SIG-M5 (cell line): ENCODE measurements around the gene FBN1.

ENCODE experiments used
- DNase-seq: peaks from one replicate; lab custom pipeline; 2025; lab: John Stamatoyannopoulos, UW

The FBN1 gene

DNA sequence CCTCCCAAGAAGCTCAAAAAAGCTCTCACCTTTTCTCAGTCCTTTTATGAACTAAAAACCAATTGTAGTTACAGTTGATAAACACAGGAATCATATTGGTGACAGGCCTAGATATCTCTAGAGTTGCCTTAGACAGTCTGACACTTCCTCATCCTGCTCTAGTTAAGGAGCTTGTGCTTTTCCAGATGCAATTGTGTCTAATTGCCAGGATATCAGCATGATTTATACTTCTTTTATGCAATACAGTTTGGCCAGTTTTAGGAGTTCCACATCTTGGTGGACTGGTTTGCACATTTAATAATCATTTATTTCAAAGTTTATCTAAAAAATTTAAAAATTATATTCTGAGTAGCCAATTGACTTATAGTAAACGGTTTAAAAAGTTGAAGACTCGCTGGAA, 218.6 kb downstream of the FBN1 start:
- DNase-seq = no peak

- DNase-seq = no peak
Observed at GRCh38 chr15:48426044-48426443, 219.5 kb downstream of the FBN1 start.

GRCh38 chr15:48425051-48425450, 220.5 kb downstream of the FBN1 start:
- no peak for DNase-seq

- DNase-seq = no peak
Observed at GRCh38 chr15:48423896-48424475, 221.5 kb downstream of the FBN1 start.

DNA sequence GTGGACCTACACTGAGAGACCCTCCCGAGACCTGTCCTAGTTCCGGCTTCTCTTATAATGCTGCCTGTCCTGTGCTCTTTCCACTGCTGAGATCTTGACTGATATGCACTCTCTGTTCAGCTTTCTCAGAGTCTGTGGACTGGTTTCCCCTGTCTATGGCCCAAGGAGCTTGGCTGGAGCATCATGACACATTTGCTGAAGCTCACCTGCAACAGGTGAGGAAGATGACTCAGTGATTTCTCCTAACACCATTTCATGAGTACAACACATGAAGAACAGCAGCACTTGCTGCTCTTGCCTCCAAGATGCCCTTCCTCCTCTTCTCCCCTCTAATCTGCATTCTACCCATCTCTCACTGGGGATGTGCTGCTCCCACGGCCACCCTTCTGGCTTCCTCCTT, 222.2 kb downstream of the FBN1 start:
- DNase-seq = no peak

GRCh38 chr15:48422401-48422800, 223.1 kb downstream of the FBN1 start:
- DNase-seq = no peak

DNA sequence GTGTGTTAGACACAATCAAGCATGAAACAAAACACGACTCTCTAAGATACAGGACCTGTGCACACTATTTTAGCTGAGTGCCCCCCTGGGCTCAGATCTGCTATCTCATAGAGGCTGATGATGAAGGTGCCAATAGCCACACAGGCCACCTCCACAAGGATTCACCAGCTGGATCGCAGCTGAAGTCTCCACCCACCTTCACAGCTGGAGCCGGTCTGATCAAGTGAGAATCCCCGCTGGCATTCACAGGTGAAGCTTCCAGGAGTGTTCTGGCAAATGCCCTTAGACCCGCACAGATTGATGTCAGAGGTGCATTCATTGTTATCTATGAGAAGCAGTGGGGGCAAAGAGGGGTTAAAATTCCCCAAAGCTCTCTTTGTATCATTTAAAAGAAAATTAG, 224.1 kb downstream of the FBN1 start:
- no peak for DNase-seq

DNA sequence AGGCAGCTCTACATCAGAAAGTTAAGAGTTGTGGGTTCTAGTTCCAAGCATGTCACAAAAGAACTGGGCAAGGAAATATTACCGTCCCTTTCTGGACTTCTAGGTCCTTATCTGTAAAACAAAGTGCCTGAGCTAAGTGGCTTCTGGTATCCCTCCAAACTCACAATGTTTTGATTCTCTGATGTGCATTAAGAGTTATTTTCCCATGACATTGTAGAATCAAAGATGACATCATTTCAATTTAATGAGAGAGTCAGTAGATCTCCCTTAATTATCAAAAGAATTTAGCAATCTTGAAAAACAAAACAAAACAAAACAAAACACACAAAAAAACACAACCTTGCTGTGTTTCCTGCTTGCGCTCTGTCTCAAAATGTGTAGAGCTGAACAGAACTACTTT, 225.6 kb downstream of the FBN1 start:
- DNase-seq = no peak

DNA sequence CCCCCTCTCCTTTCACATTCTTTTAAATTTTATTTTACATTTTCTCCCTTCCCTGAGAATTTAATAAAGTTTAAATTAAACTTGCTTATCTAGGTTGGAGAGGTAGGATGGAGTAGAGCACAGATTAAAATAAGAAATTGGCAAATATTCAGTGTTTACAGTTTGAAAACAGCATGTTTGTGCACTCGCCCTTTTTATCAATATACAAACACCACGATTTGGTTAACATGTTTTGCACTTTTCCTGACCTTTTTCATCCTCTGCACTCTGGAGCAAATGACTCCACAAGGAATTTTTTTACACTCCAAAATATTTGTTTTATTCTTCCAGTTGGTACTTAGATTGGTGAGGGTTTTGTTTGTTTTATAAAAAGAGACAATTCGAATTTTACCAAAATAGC, 227.2 kb downstream of the FBN1 start:
- no peak for DNase-seq

DNA sequence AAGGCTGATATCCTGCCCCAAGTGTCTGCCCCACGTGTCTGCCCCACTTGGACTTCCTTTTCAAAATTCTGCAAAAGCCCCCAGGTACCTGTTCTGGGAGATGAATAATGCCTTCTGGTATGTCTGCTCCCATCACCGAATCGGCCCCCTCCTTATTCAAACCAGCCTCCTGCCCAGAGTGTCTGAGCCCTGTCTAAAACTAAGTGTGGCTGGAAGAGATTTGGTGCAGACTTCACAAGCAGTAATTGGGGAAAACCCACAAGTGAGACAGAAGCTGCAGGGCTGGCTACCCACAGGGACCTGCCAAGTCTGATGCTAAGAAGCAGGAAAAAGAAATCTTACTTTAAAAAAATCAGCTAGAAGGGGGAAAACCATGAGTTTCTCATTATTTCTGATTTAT, 229.2 kb downstream of the FBN1 start:
- no peak for DNase-seq

GRCh38 chr15:48415036-48415886, 230.2 kb downstream of the FBN1 start:
- DNase-seq = no peak

DNA sequence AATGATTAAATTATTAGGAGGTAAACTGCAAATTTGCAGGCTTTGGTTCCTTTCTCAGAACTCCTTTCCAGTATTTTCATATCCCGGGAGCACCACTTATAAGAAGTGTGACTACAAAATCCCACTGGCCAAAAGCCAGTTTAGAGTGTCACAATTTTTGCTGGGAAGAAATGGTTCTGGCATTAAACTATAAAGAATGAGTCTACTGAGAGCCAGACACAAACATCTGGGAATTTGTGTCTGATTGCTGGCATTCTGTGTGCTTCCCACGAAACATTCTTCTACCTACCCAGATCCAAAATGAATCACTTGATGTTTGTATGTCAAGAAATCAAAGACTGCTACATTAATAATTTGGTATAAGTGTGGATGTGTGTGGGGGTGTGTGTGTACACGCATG, 231.5 kb downstream of the FBN1 start:
- DNase-seq = no peak

- DNase-seq = no peak
Observed at GRCh38 chr15:48413304-48413703, 232.2 kb downstream of the FBN1 start.

DNA sequence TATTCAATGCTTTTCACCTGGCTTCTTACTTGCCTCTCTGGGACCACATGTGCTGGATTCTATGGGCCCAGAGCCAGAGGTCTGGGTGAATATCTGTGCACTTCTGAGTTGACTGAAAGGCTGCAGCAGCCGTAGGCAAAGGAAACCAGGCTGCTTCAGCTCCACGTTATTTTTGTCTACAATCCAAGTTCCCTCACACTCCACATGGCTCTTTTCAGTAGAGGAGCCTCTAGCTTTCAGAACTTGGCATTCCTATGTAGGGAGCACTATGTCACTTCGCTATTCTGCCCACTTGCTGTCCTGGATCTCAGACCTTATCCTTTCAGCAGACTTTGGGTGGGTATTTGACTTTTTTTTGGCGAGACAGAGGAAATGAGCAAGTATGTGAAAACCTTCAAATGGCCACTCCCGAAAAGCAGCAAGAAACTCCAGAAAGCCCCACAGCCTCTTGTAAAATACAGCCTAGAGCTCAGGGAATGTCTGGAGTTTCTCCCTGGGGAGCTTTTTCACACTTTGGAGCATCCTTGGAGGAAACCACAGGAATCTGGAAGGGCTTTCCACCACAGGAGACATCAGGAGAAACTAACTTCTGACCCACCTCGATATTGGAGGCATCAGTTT, 233.4 kb downstream of the FBN1 start:
- DNase-seq = no peak

DNA sequence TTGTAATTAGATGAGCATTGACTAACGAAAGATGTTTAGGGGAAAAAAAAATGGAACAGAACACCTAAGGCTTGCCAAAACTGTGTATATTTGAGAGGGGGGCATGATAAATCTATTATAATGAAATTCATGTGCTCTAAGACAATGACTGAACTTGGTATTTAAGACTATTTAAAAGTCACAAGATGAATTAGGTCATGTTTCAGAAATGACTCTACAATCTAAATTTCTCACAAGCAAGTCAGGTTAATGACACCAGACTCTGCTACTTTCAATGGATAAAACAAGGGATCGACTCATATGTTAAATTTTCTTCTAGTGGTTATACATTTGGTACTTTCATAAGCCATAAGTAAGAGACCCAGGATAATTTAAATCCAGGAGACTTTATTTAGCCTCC, 235.9 kb downstream of the FBN1 start:
- no peak for DNase-seq

DNA sequence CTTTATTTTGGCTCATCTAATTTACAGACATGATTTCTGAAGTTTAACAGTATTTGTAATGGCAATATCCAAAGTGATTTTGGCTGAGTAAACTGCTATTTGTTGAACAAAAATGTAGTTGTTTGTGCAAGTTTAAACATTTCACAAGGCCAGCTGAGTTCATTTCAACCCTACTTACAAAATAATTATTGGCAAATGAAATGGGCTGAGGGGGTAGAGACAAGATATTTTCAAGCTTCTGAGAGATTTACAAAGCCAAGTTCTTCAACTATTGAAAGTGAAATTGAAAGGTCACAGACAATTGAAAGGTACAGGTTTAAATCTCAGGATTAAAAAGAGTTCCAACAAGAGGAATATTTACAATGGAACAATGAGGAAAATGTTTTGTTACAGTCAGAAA, 237.2 kb downstream of the FBN1 start:
- DNase-seq = no peak

GRCh38 chr15:48407646-48408045, 237.9 kb downstream of the FBN1 start:
- no peak for DNase-seq

DNA sequence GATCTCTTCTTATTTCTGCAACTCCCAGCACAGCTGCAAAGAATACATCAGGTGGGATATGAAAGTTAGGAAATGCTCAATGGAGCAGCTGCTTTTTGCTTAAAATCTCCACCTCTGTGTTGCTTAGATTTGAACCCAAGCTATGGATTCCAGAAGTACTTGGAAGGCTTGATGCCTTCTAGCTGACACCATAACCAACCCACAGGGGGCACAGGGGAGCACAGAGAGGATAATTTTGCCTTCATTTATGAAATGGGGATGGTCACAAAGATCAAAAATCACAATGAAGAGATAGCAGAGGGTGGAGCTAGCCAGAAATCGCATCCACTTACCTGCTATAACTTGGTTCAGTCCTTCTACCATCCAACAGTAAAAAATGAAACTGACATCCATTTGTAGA, 238.6 kb downstream of the FBN1 start:
- DNase-seq = no peak

DNA sequence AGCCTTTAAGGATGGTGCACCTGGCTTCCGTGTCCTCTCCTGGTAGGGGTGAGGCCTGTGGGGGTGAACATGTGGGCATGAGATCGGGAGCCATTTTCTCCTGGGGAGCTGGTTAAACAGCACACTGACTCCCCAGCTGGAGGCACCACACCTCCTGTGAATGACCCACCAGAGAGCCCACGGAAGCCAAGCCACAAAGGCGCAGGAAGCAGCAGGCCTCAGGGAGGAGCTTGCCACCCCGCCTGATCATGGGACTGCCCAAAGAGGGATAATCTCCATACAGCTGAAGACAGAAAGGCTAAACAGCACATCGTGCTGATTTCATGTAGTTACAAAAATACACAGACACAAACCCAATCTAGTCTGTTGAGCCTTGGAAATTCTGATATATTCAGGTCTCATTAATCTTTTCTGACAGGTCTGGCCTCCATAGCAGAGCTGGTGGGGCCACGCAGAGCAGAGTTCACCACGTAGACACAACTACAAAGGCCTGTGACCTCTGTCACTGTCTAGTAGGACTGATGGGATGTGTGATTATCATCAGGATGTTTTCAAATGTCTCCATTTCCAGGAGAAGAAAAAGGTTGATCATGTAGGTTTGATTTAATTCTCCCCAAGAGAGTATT, 239.1 kb downstream of the FBN1 start:
- DNase-seq = no peak

DNA sequence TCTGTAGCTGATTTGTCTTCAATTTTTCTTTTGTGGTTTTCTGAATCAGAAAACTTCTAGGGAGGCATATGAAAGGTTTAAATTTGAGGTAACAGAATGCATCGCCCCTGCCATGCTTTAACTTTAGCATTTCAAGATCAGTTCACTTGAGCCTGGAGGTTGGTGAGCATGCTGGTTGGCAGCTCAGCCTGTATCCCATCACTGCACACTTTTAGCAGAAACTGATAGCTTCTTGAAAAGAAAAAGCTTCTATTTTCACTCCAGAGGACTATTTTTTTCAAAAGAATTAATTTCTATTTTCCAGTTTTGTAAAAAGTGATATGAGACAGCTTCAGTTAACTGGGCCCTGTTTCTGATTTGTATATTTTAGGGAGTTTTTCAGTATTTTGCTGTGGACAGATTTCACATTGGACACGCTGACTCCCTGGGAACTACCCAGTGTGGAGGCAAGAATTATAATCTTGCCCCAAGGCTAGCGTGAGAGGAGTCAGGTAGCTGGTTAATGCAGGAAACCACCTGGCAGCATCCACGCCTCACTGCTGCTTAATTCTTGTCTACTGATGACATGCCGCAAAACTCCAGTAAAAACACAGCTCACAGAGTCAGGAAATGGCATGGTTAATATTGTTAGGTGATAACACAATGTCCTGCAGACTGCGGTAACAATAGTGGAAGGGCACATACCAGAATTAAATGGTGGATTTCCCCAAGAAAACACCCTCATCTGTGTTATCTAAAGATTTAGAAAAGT, 242.9 kb downstream of the FBN1 start:
- no peak for DNase-seq

- DNase-seq = no peak
Observed at GRCh38 chr15:48400086-48400485, 245.4 kb downstream of the FBN1 start.

- DNase-seq = no peak
Observed at GRCh38 chr15:48397841-48398240, 247.7 kb downstream of the FBN1 start.
